ENCODE measurements around the gene MED7. TPM values are rescaled to one million over a fixed set of nuclear protein-coding genes. Genes with fewer than 3 reads are reported as not detected.

MED7 gene
- total RNA-seq, 2 experiments from 2014 or later = 7.0 to 8.7 TPM

DNA sequence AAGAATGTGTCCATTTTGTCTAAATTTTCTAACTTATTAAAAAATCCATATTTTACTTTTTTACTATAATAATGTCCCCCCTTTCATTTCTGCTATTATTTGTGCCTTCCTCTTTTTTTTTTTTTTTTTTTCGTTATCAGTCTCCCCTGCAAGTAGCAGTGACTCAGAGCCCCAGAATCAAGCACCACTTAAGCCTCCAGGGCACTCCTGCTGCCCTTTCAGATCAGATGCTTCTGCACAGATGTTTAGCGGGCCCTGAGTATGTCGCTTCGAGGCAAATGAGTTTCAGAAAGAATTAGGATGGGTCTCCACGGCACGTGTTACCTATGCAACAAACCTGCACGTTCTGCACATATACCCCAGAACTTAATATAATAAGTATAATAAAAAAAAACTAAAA lies 11.7 kb downstream of the MED7 start:
- TF ChIP-seq, protein P1, sequence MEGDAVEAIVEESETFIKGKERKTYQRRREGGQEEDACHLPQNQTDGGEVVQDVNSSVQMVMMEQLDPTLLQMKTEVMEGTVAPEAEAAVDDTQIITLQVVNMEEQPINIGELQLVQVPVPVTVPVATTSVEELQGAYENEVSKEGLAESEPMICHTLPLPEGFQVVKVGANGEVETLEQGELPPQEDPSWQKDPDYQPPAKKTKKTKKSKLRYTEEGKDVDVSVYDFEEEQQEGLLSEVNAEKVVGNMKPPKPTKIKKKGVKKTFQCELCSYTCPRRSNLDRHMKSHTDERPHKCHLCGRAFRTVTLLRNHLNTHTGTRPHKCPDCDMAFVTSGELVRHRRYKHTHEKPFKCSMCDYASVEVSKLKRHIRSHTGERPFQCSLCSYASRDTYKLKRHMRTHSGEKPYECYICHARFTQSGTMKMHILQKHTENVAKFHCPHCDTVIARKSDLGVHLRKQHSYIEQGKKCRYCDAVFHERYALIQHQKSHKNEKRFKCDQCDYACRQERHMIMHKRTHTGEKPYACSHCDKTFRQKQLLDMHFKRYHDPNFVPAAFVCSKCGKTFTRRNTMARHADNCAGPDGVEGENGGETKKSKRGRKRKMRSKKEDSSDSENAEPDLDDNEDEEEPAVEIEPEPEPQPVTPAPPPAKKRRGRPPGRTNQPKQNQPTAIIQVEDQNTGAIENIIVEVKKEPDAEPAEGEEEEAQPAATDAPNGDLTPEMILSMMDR (IDR thresholded peaks at IDR 0.05) = no peak
- ChIA-PET CTCF (interaction anchor here (1.7 kb wide), 1 partner anchor 12 kb away, joined by 7 read pairs; the partner anchor contains the start of gene MED7), POLR2A (interaction anchor here (3.5 kb wide), 1 partner anchor 12 kb away, joined by 26 read pairs; the partner anchor contains the start of gene MED7)
- Histone ChIP-seq H3K4me1 (ENCODE audit: insufficient read depth, low read length) (peaks cover 8% of the 10 kb centered on the region), H3K36me3 (ENCODE audit: insufficient read depth, low read length) (peaks cover 1% of the 10 kb centered on the region), H3K4me3 (ENCODE audit: low read length) (no peak overlapping the region), H3K27me3 (ENCODE audit: control insufficient read depth in 1 of 2, insufficient read depth in 2 of 2, low read length in 2 of 2) (no peaks in the 10 kb centered on the region), H3K9me3 (ENCODE audit: control insufficient read depth in 1 of 2, insufficient read depth in 1 of 2, low read length in 2 of 2) (no peaks in the 10 kb centered on the region), H3K27ac (ENCODE audit: low read depth in 1 of 2, low read length in 2 of 2) (no peak overlapping the region)
- H3K36me3 Mint-ChIP-seq (ENCODE audit: low read depth) = peaks cover 7% of the 10 kb centered on the region
- H3K4me1 Mint-ChIP-seq (ENCODE audit: low read depth) = peaks cover 33% of the 10 kb centered on the region
- ATAC-seq (ENCODE audit: poor library complexity) = no peak
- H3K27me3 Mint-ChIP-seq = no peaks in the 10 kb centered on the region
- intact Hi-C loops (cut with DNase I, micrococcal nuclease) = loop anchor here (5.0 to 10.0 kb wide), 7 partner anchors 194 to 1994 kb away; no protein-coding TSS in a partner anchor
- H3K4me3 Mint-ChIP-seq = no peak overlapping the region
- no peak overlapping the region for H3K27ac Mint-ChIP-seq
- no peaks in the 10 kb centered on the region for H3K9me3 Mint-ChIP-seq
- DNase-seq = no peak

DNA sequence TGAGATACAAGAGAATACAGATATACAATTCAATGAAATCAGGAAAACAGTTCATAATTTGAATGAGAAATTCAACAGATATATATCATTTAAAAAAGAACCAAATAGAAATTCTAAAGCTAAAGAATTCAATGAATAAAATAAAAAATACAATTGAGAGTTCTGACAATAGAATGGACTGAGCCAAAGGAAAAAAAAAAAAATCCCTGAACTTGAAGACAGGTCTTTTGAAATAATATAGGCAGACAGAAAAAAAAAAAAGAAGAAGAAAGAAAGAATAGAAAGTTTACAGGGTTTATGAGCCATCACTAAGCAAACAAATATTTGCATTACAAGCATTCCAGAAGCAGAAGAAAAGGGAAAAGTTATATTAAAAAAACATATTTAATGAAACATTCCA lies 21.0 kb downstream of the MED7 start:
- Histone ChIP-seq H3K36me3 (ENCODE audit: insufficient read depth, low read length) (no peaks in the 10 kb centered on the region), H3K4me1 (ENCODE audit: insufficient read depth, low read length) (no peaks in the 10 kb centered on the region), H3K27me3 (ENCODE audit: control insufficient read depth in 1 of 2, insufficient read depth in 2 of 2, low read length in 2 of 2) (no peaks in the 10 kb centered on the region), H3K4me3 (ENCODE audit: low read length) (no peak overlapping the region), H3K9me3 (ENCODE audit: control insufficient read depth in 1 of 2, insufficient read depth in 1 of 2, low read length in 2 of 2) (peaks cover 14 to 16% of the 10 kb centered on the region in 2 experiments), H3K27ac (ENCODE audit: low read depth in 1 of 2, low read length in 2 of 2) (no peak overlapping the region)
- TF ChIP-seq, protein P1 (IDR thresholded peaks at IDR 0.05) = no peak
- peaks cover 5% of the 10 kb centered on the region for H3K4me1 Mint-ChIP-seq (ENCODE audit: low read depth)
- ATAC-seq (ENCODE audit: poor library complexity) (no peak), DNase-seq (no peak)
- peaks cover 9% of the 10 kb centered on the region for H3K36me3 Mint-ChIP-seq (ENCODE audit: low read depth)
- intact Hi-C loops (cut with DNase I, micrococcal nuclease) = no loop called here
- H3K9me3 Mint-ChIP-seq = peaks cover 5% of the 10 kb centered on the region
- ChIA-PET CTCF (no interaction called here), POLR2A (no interaction called here)
- H3K4me3 Mint-ChIP-seq = no peak overlapping the region
- H3K27me3 Mint-ChIP-seq = no peaks in the 10 kb centered on the region
- no peak overlapping the region for H3K27ac Mint-ChIP-seq

DNA sequence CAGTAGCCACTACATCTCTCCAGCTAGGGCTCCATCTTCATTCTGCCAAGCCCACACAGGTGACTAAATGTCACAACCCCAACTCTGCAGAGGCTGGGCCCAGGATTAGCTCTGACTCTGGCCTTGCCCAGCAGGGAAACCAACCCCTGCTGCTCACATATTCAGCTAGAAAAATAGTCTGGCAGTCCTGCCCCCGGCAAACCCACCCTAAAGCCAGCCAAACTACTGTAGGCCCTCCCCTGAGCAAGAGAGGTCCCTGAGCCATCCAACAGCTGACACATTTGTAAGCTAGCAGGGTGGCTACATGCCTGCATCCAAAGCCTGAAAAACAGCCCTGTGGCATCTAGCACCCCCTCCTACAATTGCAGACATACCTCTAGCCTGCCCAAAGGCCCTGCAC lies 22.6 kb downstream of the MED7 start:
- Histone ChIP-seq H3K4me3 (ENCODE audit: low read length) (no peak overlapping the region), H3K27me3 (ENCODE audit: control insufficient read depth in 1 of 2, insufficient read depth in 2 of 2, low read length in 2 of 2) (no peaks in the 10 kb centered on the region), H3K27ac (ENCODE audit: low read depth in 1 of 2, low read length in 2 of 2) (no peak overlapping the region), H3K36me3 (ENCODE audit: insufficient read depth, low read length) (no peaks in the 10 kb centered on the region), H3K4me1 (ENCODE audit: insufficient read depth, low read length) (no peaks in the 10 kb centered on the region), H3K9me3 (ENCODE audit: control insufficient read depth in 1 of 2, insufficient read depth in 1 of 2, low read length in 2 of 2) (peaks cover 14 to 16% of the 10 kb centered on the region in 2 experiments)
- ATAC-seq (ENCODE audit: poor library complexity) = no peak
- no peak overlapping the region for H3K27ac Mint-ChIP-seq
- intact Hi-C loops (cut with DNase I, micrococcal nuclease) = no loop called here
- peaks cover 14% of the 10 kb centered on the region for H3K4me1 Mint-ChIP-seq (ENCODE audit: low read depth)
- H3K27me3 Mint-ChIP-seq = no peaks in the 10 kb centered on the region
- ChIA-PET CTCF (no interaction called here), POLR2A (interaction anchor here (1.4 kb wide), 1 partner anchor 23 kb away, joined by 6 read pairs; the partner anchor contains the start of gene MED7)
- no peak for DNase-seq
- TF ChIP-seq, protein P1 (IDR thresholded peaks at IDR 0.05) = no peak
- no peak overlapping the region for H3K4me3 Mint-ChIP-seq
- H3K36me3 Mint-ChIP-seq (ENCODE audit: low read depth) = peaks cover 9% of the 10 kb centered on the region
- peaks cover 5% of the 10 kb centered on the region for H3K9me3 Mint-ChIP-seq

All from CD4-positive, alpha-beta T cell (primary cell).